ENCODE measurements around the gene UNKL. TPM values are rescaled to one million over a fixed set of nuclear protein-coding genes. Genes with fewer than 3 reads are reported as not detected.
A peak's percentile ranks its signal among the peaks of the same experiment; 100 is the strongest.

Gene UNKL
- total RNA-seq, 1 donor from 2014 or later: 43.6 TPM

DNA sequence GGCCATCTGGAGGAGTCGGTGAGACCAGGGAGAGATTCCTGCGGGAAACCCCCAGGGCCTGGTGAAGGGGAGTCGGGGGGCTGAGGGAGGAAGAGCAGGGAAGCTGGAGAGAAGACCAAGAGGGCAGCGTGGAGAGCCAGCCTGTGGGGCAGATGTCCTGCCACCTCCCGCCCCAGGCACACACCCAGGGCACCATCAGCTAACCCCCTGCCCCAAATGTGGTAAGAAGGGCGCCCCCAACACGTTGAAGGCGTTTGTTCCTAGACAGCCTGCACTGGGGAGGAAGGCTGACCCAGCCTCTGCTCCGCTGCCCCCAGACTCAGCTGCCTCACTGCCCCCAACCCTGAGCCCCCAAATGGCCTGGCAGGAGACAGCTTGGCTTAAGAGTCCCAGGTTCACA, 79.8 kb downstream of the UNKL start:
- TF ChIP-seq, protein P1, sequence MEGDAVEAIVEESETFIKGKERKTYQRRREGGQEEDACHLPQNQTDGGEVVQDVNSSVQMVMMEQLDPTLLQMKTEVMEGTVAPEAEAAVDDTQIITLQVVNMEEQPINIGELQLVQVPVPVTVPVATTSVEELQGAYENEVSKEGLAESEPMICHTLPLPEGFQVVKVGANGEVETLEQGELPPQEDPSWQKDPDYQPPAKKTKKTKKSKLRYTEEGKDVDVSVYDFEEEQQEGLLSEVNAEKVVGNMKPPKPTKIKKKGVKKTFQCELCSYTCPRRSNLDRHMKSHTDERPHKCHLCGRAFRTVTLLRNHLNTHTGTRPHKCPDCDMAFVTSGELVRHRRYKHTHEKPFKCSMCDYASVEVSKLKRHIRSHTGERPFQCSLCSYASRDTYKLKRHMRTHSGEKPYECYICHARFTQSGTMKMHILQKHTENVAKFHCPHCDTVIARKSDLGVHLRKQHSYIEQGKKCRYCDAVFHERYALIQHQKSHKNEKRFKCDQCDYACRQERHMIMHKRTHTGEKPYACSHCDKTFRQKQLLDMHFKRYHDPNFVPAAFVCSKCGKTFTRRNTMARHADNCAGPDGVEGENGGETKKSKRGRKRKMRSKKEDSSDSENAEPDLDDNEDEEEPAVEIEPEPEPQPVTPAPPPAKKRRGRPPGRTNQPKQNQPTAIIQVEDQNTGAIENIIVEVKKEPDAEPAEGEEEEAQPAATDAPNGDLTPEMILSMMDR (IDR thresholded peaks at IDR 0.05; ENCODE audit: unreplicated experiment): no peak
- H3K36me3 Mint-ChIP-seq: no peaks in the 10 kb centered on the region
- no peaks in the 10 kb centered on the region for H3K9me3 Mint-ChIP-seq
- no peak overlapping the region for H3K27ac Mint-ChIP-seq
- peaks cover 68% of the 10 kb centered on the region for H3K27me3 Mint-ChIP-seq (ENCODE audit: low read depth)
- peaks cover 8% of the 10 kb centered on the region for H3K4me1 Mint-ChIP-seq
- no peak overlapping the region for H3K4me3 Mint-ChIP-seq
- no peak for DNase-seq (ENCODE audit: low spot score in 2 of 2, unreplicated experiment in 2 of 2)

DNA sequence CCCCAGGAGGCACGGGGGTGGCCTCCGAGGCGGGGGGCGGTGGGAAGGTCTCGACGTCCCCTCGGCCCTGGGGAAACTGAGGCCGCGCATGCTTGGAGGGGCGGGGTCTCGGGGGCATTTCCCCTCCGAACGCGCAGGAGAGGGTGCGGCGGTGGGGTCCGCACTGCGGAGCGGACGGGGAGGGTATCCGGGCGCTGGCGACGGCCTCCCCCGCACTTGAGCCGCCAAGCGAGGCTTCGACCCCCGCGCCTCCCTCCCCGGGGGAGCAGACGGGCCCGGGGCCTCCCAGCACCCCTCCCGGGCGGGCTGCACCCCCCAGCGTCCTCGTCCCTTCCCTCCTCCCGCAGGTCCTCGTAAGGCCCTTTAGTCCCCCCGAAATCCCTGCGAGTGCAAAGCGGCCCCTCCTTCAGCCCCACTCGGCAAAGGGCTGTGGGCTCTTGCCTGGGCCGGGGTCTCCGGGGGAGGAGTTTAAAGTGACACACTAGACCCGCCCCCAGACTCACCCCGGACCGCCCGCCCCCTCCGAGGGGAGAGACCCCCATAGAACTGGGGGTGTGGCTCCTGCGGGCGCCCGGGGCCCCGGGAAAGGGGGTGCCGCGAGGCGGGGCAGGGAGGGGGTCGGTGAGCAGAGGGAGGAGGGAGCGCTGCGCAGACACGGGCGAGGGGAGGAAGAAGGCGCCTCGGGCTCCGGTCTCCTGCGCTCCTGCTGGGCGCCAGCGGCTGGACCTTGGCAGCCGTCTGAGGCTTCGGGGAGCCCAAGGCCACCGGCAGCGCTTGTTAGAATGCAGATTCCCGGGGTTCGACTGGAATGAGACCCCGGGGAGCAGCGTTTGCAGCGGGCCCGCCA, 80.4 kb downstream of the UNKL start:
- H3K9me3 Mint-ChIP-seq: no peaks in the 10 kb centered on the region
- H3K4me1 Mint-ChIP-seq: peaks cover 8% of the 10 kb centered on the region
- DNase-seq (ENCODE audit: low spot score in 2 of 2, unreplicated experiment in 2 of 2): no peak
- peaks cover 68% of the 10 kb centered on the region for H3K27me3 Mint-ChIP-seq (ENCODE audit: low read depth)
- no peaks in the 10 kb centered on the region for H3K36me3 Mint-ChIP-seq
- H3K27ac Mint-ChIP-seq: no peak overlapping the region
- TF ChIP-seq, protein P1 (IDR thresholded peaks at IDR 0.05; ENCODE audit: unreplicated experiment): no peak
- no peak overlapping the region for H3K4me3 Mint-ChIP-seq

DNA sequence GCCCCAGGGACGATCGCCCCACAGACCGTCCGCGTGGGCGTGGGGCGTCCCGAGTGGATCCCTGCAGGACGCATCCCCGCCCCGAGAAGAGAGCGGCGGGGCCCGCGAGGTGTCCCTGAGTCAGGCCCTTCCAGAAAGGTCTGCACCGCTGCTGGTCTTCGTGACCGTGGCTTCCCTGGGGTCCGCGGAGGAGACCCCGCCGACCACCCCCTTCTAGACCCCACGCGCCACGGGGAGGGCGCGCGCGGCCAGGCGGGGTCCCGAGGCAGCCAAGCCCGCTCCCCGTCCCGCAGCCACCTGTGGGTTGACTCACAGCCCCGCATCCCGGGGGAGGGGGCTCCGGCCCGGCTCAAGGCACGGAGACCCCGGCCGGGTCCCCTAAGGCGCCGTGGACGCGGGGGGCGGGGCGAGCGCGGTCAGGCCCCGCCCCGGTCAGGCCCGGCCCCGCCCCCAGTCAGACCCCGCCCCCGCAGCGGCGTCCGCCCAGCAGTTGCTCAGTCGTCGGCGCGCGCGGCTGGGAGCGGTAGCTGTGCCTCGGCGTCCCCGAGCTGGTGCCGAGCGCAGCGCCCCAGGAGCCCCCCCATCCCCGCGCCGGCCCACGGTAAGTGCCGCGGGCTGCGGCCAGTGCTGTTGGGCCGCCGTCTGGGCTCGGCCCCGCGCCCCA, 81.2 kb downstream of the UNKL start, which contains the start of gene BAIAP3:
TSS of gene BAIAP3 (plus strand) at position 497 of the 664 bp plus-strand sequence. CDS start 4,905 bp downstream, outside the sequence.
- DNase-seq (ENCODE audit: low spot score in 2 of 2, unreplicated experiment in 2 of 2): no peak
- H3K27ac Mint-ChIP-seq: no peak within 1 kb of the TSS
- H3K4me3 Mint-ChIP-seq: peak within 1 kb of the TSS; percentile 54
- no peaks in the 10 kb centered on the region for H3K36me3 Mint-ChIP-seq
- TF ChIP-seq, protein P1 (IDR thresholded peaks at IDR 0.05; ENCODE audit: unreplicated experiment): no peak
- H3K9me3 Mint-ChIP-seq: no peaks in the 10 kb centered on the region
- peaks cover 8% of the 10 kb centered on the region for H3K4me1 Mint-ChIP-seq
- H3K27me3 Mint-ChIP-seq (ENCODE audit: low read depth): peaks cover 68% of the 10 kb centered on the region

DNA sequence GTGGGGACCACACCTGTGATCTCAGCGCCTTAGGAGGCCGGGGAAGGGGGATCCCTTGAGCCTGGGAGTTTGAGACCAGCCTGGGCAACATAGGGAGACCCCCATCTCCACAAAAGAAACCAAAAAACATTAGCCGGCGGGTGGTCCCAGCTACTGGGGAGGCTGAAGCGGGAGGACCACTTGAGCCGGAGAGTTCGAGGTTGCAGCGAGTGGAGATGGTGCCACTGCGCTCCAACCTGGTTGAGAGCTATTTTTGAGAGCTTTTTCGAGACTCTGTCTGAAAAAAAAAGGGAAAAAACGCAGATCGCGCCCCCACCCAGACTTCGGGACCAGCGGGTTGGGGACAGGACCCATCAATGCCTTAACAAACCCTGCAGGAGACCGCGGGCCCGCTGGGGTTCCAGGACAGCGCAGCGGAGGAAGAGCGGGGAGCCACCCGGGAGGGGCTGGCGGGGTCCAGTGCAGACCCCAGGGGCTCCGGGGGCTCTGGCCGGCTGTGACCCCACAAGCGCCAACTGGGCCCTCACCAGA, 81.8 kb downstream of the UNKL start:
- Mint-ChIP-seq H3K36me3 (no peaks in the 10 kb centered on the region), H3K27ac (no peak overlapping the region), H3K4me3 (peak overlapping the region; percentile 54), H3K4me1 (peaks cover 8% of the 10 kb centered on the region), H3K9me3 (no peaks in the 10 kb centered on the region), H3K27me3 (ENCODE audit: low read depth) (peaks cover 63% of the 10 kb centered on the region)
- no peak for DNase-seq (ENCODE audit: low spot score in 2 of 2, unreplicated experiment in 2 of 2)
- TF ChIP-seq, protein P1 (IDR thresholded peaks at IDR 0.05; ENCODE audit: unreplicated experiment): no peak

DNA sequence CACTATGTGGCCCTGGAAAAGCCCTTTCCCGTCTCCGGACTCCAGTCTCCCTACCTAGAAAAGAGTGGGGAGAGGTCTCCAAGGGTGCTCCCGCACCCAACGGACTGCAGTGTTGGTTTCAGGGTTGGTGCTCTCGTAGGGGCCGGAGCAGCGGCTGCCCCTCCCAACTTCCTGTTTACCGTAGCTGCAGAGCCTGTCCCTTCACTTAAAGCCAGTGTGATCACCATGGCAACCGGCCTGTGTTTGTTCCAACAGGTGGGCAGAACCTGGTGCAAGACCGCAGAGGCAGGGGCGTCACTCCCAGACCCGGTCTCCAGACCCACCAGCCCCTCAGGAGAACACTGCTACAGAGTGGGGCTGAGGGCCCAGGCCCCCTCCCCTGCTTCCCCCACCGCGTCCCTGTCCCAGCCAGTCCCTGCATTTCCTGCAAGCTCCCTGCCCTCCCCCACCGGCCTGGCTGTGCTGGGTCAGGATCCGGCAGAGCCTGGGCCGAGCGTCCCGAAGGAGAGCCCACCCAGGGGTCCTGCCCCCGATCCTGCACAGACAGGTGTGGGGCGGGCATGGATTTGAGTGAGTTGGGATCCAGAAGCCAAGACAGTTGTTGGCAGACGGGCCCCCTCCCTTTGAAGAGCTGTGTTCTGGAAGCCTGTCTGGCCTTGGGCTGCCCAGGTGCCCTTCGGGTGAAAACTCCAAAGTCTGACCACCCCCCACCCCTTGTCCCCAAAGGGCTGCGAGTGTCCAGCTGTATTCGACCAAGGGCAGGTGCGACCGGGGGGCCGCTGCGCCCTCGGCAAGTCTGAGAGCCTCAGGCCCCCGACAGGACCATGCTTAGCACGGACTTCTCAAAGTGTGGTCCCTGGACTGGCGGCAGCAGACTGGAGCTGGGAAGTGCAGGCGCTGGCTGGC, 82.5 kb downstream of the UNKL start:
- peak in 1 of 2 experiments; percentile 63 for DNase-seq (ENCODE audit: low spot score in 2 of 2, unreplicated experiment in 2 of 2)
- no peaks in the 10 kb centered on the region for H3K9me3 Mint-ChIP-seq
- H3K36me3 Mint-ChIP-seq: no peaks in the 10 kb centered on the region
- TF ChIP-seq, protein P1 (IDR thresholded peaks at IDR 0.05; ENCODE audit: unreplicated experiment): no peak
- peak overlapping the region; percentile 54 for H3K4me3 Mint-ChIP-seq
- H3K4me1 Mint-ChIP-seq: peaks cover 8% of the 10 kb centered on the region
- peaks cover 55% of the 10 kb centered on the region for H3K27me3 Mint-ChIP-seq (ENCODE audit: low read depth)
- H3K27ac Mint-ChIP-seq: no peak overlapping the region
